Measurements from ENCODE around the gene ITCH. TPM values are rescaled to one million over a fixed set of nuclear protein-coding genes. Genes with fewer than 3 reads are reported as not detected.

The ITCH gene
- polyA plus RNA-seq, 1 donor, result 26.6 TPM

DNA sequence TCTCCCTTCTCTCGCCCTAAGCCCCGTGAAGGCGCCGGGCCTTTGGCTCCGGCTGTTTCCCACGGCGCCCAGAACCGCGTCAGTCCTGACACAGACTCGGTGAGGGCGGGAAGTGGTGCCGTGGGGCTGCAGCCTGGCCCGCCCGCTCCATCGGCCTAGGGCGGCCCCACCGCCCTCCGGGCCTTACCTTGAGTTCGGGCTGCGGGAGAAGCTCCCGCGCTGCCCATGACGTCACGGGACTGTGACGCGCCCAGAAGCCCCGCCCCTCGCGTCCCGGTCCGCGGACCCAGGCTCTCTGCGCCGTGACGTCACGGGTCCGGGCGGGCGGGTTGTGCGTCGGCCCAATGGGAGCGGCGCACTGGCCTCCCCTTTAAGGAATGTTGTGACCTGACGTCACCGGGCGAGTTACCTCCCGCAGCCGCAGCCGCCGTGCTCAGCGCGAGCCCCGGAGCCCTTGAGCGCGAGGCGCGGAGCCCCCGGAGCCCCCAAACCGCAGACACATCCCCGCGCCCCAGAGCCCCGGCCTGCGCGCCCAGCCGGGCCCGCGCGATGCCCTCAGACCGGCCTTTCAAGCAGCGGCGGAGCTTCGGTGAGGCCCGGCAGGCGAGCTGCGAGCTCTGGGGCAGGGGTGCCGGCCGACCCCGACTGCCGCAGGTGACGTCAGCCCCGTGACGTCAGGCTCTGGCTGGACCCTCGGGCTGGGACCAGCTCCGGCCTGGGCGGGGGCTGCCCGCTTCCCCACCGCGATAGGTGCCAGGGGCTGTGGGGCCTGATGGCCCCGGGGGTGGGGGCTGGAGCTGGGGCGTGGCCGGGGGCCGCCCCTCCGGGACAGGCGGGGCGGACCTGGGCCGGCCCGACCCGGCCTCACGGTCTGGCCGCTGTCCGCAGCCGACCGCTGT lies 195.5 kb downstream of the ITCH start, which contains the start of gene MAP1LC3A:
TSS of gene MAP1LC3A (plus strand) at position 399 of the 899 bp plus-strand sequence. CDS start at position 550, 151 bp downstream.
- peak; percentile 97 for DNase-seq

DNA sequence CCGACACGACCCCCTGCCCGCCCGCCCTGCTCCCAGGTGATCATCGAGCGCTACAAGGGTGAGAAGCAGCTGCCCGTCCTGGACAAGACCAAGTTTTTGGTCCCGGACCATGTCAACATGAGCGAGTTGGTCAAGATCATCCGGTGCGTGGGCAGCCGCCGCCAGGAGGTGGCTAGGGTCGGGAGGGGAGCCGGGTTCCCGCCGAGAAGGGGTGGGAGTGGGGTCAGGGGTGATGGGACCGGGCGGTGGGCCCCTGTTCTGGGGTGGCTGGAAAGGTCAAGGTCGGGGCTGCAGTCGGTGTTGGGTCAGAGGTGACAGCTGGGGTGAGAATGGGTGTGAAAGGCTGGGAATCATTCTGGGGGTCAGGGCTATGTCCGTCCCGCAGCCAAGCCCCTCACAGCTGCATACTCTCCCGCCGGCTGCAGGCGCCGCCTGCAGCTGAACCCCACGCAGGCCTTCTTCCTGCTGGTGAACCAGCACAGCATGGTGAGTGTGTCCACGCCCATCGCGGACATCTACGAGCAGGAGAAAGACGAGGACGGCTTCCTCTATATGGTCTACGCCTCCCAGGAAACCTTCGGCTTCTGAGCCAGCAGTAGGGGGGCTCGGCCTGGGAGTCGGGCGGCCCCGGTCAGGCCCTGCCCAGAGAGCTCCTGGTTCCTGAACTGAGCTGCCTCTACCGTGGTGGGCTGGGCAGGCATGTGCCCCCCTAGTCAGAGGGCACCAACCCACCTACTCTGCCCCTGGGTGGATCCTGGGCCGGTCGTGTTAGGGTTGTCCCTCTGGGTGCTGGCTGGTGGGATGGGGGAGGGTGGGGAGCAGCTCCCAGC lies 196.5 kb downstream of the ITCH start:
- DNase-seq, result peak; percentile 36

DNA sequence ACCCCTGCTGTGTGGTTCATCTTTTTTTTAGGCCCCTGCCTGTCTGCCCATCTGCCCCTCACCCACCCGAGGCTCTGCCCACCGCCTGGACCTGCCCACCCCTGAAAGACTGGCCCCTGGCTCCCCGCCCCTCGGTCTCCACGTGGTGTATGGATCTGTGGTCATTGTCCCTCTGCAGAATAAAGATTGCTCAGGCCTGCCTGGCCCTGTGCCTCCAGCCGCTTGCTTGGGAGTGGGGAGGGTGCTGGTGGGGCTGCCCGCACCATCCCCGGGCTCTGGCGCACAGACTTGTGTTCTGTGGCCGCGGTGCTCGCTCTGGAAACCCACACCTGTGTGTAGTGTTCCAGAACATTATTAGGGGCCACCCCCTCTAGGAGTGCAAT lies 197.1 kb downstream of the ITCH start:
- DNase-seq, result no peak

- no peak for DNase-seq
Observed at GRCh38 chr20:34560614-34561013, 197.5 kb downstream of the ITCH start.

Other genes starting within 250 kb of the ITCH start
- gene ASIP, start 121.8 kb upstream of the ITCH start, polyA plus RNA-seq (ENCODE audit: insufficient read length), result 0.68 TPM
- gene AHCY, start 59.9 kb upstream of the ITCH start, polyA plus RNA-seq (ENCODE audit: insufficient read length), result 206 TPM
- gene DYNLRB1, start 153.1 kb downstream of the ITCH start, polyA plus RNA-seq (ENCODE audit: insufficient read length), result 108 TPM
- 23.0 TPM for gene MAP1LC3A, start 195.4 kb downstream of the ITCH start, polyA plus RNA-seq (ENCODE audit: insufficient read length)

Measured in hindlimb muscle (tissue), 1 donor.